ENCODE results near the gene SLC6A9.

DNA sequence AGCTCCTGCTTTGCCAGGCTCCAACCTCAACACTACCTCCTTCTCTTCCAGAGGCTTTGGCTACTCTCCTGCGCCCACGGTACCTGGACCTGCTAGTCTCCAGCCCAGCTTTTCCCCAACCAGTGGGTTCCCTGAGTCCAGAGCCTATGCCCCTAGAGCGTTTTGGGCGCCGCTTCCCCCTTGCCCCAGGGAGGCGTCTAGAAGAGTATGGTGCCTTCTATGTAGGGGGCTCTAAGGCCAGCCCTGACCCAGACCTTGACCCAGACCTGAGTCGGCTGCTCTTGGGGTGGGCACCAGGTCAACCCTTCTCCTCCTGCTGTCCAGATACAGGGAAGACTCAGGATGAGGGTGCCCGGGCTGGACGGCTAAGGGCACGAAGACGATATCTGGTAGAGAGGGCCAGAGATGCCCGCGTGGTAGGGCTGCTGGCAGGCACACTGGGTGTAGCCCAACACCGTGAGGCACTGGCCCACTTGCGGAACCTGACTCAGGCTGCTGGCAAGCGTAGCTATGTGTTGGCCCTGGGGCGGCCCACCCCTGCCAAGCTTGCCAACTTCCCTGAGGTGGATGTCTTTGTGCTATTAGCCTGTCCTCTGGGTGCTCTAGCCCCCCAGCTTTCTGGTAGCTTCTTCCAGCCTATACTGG lies 59.8 kb downstream of the SLC6A9 start:
- TF ChIP-seq POLR2AphosphoS5 (IDR thresholded peaks at IDR 0.05), result no peak
- TF ChIP-seq CTCF (IDR thresholded peaks at IDR 0.05), result no peak
- no peak for TF ChIP-seq POLR2A (IDR thresholded peaks at IDR 0.05)

All from prostate gland (tissue), 2 donors.